ACC112 (cell line): Measurements from ENCODE around the gene MCTP2.
A peak's percentile ranks its signal among the peaks of the same experiment; 100 is the strongest.
"Not testable (repeated sequence)": the region's sequence is repeated elsewhere in the genome, so short reads cannot be mapped to it uniquely, and the experiment has no call there.

Experiments
- H2AFZ ChIP-seq: fragments of 200-600 bp; sonication (generic); one replicate; pipeline ENCODE4 v1.6.0; 2017; ENCODE audit warnings: antibody characterized with exemption, low read length; ENCODE audit not compliant: unreplicated experiment
- H3K27ac ChIP-seq: fragments of 200-600 bp; sonication (generic); 2 replicates; pipeline ENCODE4 v1.5.1; 2014; ENCODE audit warnings: low read depth, mild to moderate bottlenecking, antibody characterized with exemption, low read length, moderate library complexity
- H3K27me3 ChIP-seq: fragments of 200-600 bp; sonication (generic); 2 replicates; pipeline ENCODE4 v1.6.1; 2014; ENCODE audit warnings: mild to moderate bottlenecking, antibody characterized with exemption, low read length, moderate library complexity, mixed read lengths; ENCODE audit not compliant: insufficient read depth
- H3K36me3 ChIP-seq: fragments of 200-600 bp; sonication (generic); 2 replicates; pipeline ENCODE4 v1.6.1; 2016; ENCODE audit warnings: mild to moderate bottlenecking, antibody characterized with exemption, low read length, moderate library complexity, mixed read lengths; ENCODE audit not compliant: insufficient read depth
- H3K4me1 ChIP-seq: fragments of 200-600 bp; sonication (generic); one replicate; pipeline ENCODE4 v1.6.1; 2016; ENCODE audit warnings: low read length, mixed read lengths; ENCODE audit not compliant: insufficient read depth, unreplicated experiment, control insufficient read depth
- H3K4me3 ChIP-seq: fragments of 200-600 bp; sonication (generic); 2 replicates; pipeline ENCODE4 v1.5.1; 2014; ENCODE audit warnings: mild to moderate bottlenecking, low read depth, low read length
- H3K79me2 ChIP-seq: fragments of 200-600 bp; sonication (generic); one replicate; pipeline ENCODE4 v1.6.0; 2016; ENCODE audit warnings: low read length; ENCODE audit not compliant: control insufficient read depth, unreplicated experiment, insufficient read depth

MCTP2 gene

DNA sequence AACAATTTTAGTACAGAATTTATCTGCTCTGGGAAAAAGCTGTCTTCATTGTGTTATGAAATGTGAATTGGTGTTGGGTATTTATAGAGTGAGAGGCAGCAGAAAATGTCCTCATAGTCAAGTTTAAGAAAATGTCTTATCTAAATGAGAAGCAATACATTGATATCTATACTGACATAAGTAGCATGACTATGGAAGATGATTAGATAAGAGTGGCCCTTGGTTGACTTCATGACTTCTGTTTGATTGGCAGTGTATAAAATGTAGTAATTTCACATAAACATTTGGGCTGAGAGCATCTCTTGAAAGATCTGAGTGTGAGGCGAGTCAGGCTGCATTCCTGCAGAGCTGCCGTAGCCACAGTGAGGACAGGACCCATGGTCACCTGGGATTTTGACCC is 19.4 kb downstream of the MCTP2 start:
- Histone ChIP-seq H3K36me3 (no peaks in the 10 kb centered on the region), H2AFZ (no peak overlapping the region), H3K4me3 (no peak overlapping the region), H3K79me2 (no peaks in the 10 kb centered on the region), H3K27ac (no peak overlapping the region), H3K27me3 (no peaks in the 10 kb centered on the region), H3K4me1 (no peaks in the 10 kb centered on the region)

- Histone ChIP-seq H2AFZ (no peak overlapping the region), H3K36me3 (no peaks in the 10 kb centered on the region), H3K4me3 (no peak overlapping the region), H3K79me2 (no peaks in the 10 kb centered on the region), H3K27ac (no peak overlapping the region), H3K27me3 (no peaks in the 10 kb centered on the region), H3K4me1 (no peaks in the 10 kb centered on the region)
Observed at GRCh38 chr15:94252223-94252766, 20.9 kb downstream of the MCTP2 start.

DNA sequence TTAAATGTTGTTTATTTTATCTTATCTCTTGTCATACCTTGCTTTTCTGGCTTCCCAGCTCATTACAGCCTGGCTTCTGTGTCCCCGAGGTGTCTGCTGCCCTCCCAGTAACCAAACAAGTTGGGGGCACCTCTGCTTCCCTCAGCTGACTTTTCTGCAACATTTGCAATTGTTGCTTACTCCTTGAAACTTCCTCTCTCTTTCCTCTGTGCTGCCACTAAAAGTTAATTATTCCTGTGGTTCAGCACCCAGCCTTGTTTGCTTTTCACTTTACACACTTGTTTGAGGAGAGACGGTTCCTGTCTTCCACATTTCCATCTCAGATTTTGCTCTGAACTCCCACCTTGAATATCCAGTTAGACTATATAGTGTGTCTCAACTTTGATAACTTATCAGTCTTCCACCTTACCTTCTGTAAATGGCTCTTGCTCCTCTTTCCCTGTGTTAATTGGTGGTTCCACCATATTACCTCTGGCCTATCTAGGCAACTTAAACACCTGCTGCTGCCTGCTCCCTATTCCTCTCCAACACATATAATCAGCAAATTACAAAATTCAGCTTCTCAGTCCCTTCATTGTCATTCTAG is 21.6 kb downstream of the MCTP2 start:
- Histone ChIP-seq H3K4me1 (no peaks in the 10 kb centered on the region), H3K27ac (no peak overlapping the region), H3K36me3 (no peaks in the 10 kb centered on the region), H3K27me3 (no peaks in the 10 kb centered on the region), H2AFZ (no peak overlapping the region), H3K4me3 (0 out of 2 replicates have a peak overlapping the region, but pooled peaks have one; percentile 58), H3K79me2 (no peaks in the 10 kb centered on the region)

- Histone ChIP-seq H3K27me3 (no peaks in the 10 kb centered on the region), H2AFZ (no peak overlapping the region), H3K4me3 (peak overlapping the region; percentile 58; the same call in 1 of the 2 replicates), H3K36me3 (no peaks in the 10 kb centered on the region), H3K27ac (no peak overlapping the region), H3K4me1 (no peaks in the 10 kb centered on the region), H3K79me2 (no peaks in the 10 kb centered on the region)
Observed at GRCh38 chr15:94253742-94254141, 22.4 kb downstream of the MCTP2 start.

DNA sequence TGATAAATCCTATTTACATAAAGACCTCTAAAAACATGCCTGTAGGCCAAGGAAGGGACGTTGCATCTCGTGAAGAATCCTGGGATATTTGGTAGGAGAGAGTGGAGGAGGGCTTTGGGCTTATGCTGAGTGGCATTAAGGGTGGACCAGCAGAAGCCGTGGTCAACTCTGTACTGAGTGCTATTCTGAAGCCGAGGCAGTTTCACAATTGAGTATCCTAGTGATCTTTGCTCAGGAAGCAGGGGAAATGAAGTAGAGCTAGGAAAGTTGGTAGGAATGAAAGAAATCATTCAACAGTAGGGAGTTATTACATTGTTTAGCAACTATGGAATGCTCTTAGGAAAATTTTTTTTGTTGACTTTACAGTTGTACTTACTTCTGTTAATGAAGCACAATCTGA is 24.2 kb downstream of the MCTP2 start:
- Histone ChIP-seq H2AFZ (no peak overlapping the region), H3K79me2 (no peaks in the 10 kb centered on the region), H3K36me3 (no peaks in the 10 kb centered on the region), H3K4me3 (no peak overlapping the region), H3K27me3 (no peaks in the 10 kb centered on the region), H3K27ac (no peak overlapping the region), H3K4me1 (peaks cover 4% of the 10 kb centered on the region)

GRCh38 chr15:94256511-94256910 is 25.1 kb downstream of the MCTP2 start:
- H2AFZ ChIP-seq: no peak overlapping the region
- no peak overlapping the region for H3K4me3 ChIP-seq
- no peak overlapping the region for H3K27ac ChIP-seq
- H3K36me3 ChIP-seq: no peaks in the 10 kb centered on the region
- H3K27me3 ChIP-seq: no peaks in the 10 kb centered on the region
- no peaks in the 10 kb centered on the region for H3K79me2 ChIP-seq
- H3K4me1 ChIP-seq: peaks cover 4% of the 10 kb centered on the region

GRCh38 chr15:94257776-94258175 is 26.4 kb downstream of the MCTP2 start:
- H3K27ac ChIP-seq, H3K79me2 ChIP-seq, H2AFZ ChIP-seq, H3K36me3 ChIP-seq, H3K27me3 ChIP-seq, H3K4me1 ChIP-seq, H3K4me3 ChIP-seq: not testable (repeated sequence)

GRCh38 chr15:94258246-94258645 is 26.9 kb downstream of the MCTP2 start:
- no peaks in the 10 kb centered on the region for H3K27me3 ChIP-seq
- peaks cover 5% of the 10 kb centered on the region for H3K4me1 ChIP-seq
- no peak overlapping the region for H3K4me3 ChIP-seq
- no peak overlapping the region for H3K27ac ChIP-seq
- H3K79me2 ChIP-seq: no peaks in the 10 kb centered on the region
- H2AFZ ChIP-seq: no peak overlapping the region
- no peaks in the 10 kb centered on the region for H3K36me3 ChIP-seq

GRCh38 chr15:94259121-94259751 is 27.9 kb downstream of the MCTP2 start:
- Histone ChIP-seq H3K27me3 (no peaks in the 10 kb centered on the region), H3K27ac (no peak overlapping the region), H3K4me3 (no peak overlapping the region), H3K36me3 (no peaks in the 10 kb centered on the region), H2AFZ (no peak overlapping the region), H3K4me1 (peaks cover 8% of the 10 kb centered on the region), H3K79me2 (no peaks in the 10 kb centered on the region)

GRCh38 chr15:94259863-94260262 is 28.5 kb downstream of the MCTP2 start:
- H3K79me2 ChIP-seq: no peaks in the 10 kb centered on the region
- no peak overlapping the region for H3K27ac ChIP-seq
- no peaks in the 10 kb centered on the region for H3K27me3 ChIP-seq

GRCh38 chr15:94262201-94262600 is 30.8 kb downstream of the MCTP2 start:
- H3K27ac ChIP-seq: no peak overlapping the region
- no peaks in the 10 kb centered on the region for H3K79me2 ChIP-seq
- H3K4me3 ChIP-seq: no peak overlapping the region
- H3K36me3 ChIP-seq: no peaks in the 10 kb centered on the region
- H3K27me3 ChIP-seq: no peaks in the 10 kb centered on the region
- H3K4me1 ChIP-seq: peaks cover 8% of the 10 kb centered on the region
- no peak overlapping the region for H2AFZ ChIP-seq

More at GRCh38 chr15:94259863-94260262, 28.5 kb downstream of the MCTP2 start:
- H3K36me3 ChIP-seq: no peaks in the 10 kb centered on the region
- H2AFZ ChIP-seq: no peak overlapping the region
- H3K4me1 ChIP-seq: peaks cover 8% of the 10 kb centered on the region
- H3K4me3 ChIP-seq: no peak overlapping the region
